ENCODE measurements around the gene UBE2R2.

- TF ChIP-seq POLR2AphosphoS5 (IDR thresholded peaks at IDR 0.05; ENCODE audit: low read depth, low read length), result no peak
- no peak for TF ChIP-seq REST (IDR thresholded peaks at IDR 0.05; ENCODE audit: insufficient read depth in 1 of 2, low read depth in 2 of 2, low read length in 2 of 2)
- TF ChIP-seq TAF1 (IDR thresholded peaks at IDR 0.05; ENCODE audit: borderline replicate concordance, insufficient read depth, low read length), result no peak
- no peak for TF ChIP-seq SIN3A (IDR thresholded peaks at IDR 0.05; ENCODE audit: borderline replicate concordance, insufficient read depth, low read length)
- no peak for TF ChIP-seq FOXP2 (optimal IDR thresholded peaks at IDR 0.05; ENCODE audit: borderline replicate concordance, extremely low read depth, extremely low read length, insufficient read depth)
Observed at GRCh38 chr9:33798545-33798944, 18.4 kb upstream of the UBE2R2 start.
